IMR-90 (cell line): Measurements from ENCODE around the gene PLA2G2C. TPM values are rescaled to one million over a fixed set of nuclear protein-coding genes. Genes with fewer than 3 reads are reported as not detected.

Experiments used
- ATAC-seq: fragments of 200-7000 bp; cut with Tn5 transposase; 2 replicates; pipeline ENCODE4 v1.9.1; 2020; ENCODE audit warnings: low read depth, mild to moderate bottlenecking, moderate library complexity
- BruUV-seq: library from RNA; stranded (reverse); fragments of 400-500 nt; replicated peaks from 2 replicates; lab custom pipeline; 2021; lab: Mats Ljungman, UMichigan
- CTCF ChIA-PET: fragments of 300-600 bp; formaldehyde crosslinking; extraction: SDS; loops from one replicate; lab custom pipeline; 2021; ENCODE audit warnings: antibody characterized with exemption; lab: Yijun Ruan, JAX
- POLR2A ChIA-PET: fragments of 300-600 bp; sonication (Branson Sonifier 250); formaldehyde crosslinking; loops from one replicate; lab custom pipeline; 2022; ENCODE audit warnings: antibody characterized with exemption; ENCODE audit not compliant: unreplicated experiment; lab: Charles Lee
- DNase-seq: peaks from one replicate; pipeline ENCODE4 v3.0.0; 2013
- H2AFZ ChIP-seq: replicated peaks from 2 replicates; pipeline ENCODE3; 2013; ENCODE audit warnings: low read length, mild to moderate bottlenecking; ENCODE audit not compliant: poor library complexity
- H2AK5ac ChIP-seq: 2 replicates; pipeline ENCODE4 v1.6.1; 2013; ENCODE audit warnings: low read depth, low read length, inconsistent platforms
- H2AK9ac ChIP-seq: replicated peaks from 2 replicates; pipeline ENCODE3; 2013; ENCODE audit warnings: mild to moderate bottlenecking, low read depth, low read length, moderate library complexity; ENCODE audit not compliant: poor library complexity
- H2BK120ac ChIP-seq: 2 replicates; pipeline ENCODE4 v1.6.1; 2013; ENCODE audit warnings: low read depth, low read length, inconsistent platforms
- H2BK15ac ChIP-seq: 3 replicates; pipeline ENCODE4 v1.6.1; 2013; ENCODE audit warnings: low read depth, low read length, inconsistent platforms
- H2BK20ac ChIP-seq: 2 replicates; pipeline ENCODE4 v1.6.1; 2013; ENCODE audit warnings: low read depth, mild to moderate bottlenecking, inconsistent platforms, low read length, moderate library complexity
- H2BK5ac ChIP-seq: 2 replicates; pipeline ENCODE4 v1.6.1; 2013; ENCODE audit warnings: mild to moderate bottlenecking, low read depth, low read length, inconsistent platforms; ENCODE audit not compliant: poor library complexity, severe bottlenecking
- H3K14ac ChIP-seq: replicated peaks from 2 replicates; pipeline ENCODE4 v1.6.1; 2013; ENCODE audit warnings: low read depth, low read length, inconsistent platforms
- H3K18ac ChIP-seq: 2 replicates; pipeline ENCODE4 v1.6.1; 2013; ENCODE audit warnings: low read depth, low read length, control low read depth
- H3K23ac ChIP-seq: 2 replicates; pipeline ENCODE4 v1.6.1; 2013; ENCODE audit warnings: low read depth, low read length, inconsistent platforms
- H3K27ac ChIP-seq: 2 replicates; pipeline ENCODE4 v1.5.1; 2013; ENCODE audit warnings: mild to moderate bottlenecking, control low read depth, low read length; ENCODE audit not compliant: insufficient read depth
- H3K27me3 ChIP-seq: 2 replicates; pipeline ENCODE4 v1.6.1; 2013; ENCODE audit warnings: low read length; ENCODE audit not compliant: control insufficient read depth, insufficient read depth
- H3K36me3 ChIP-seq: 2 replicates; pipeline ENCODE4 v1.6.1; 2013; ENCODE audit warnings: low read length, mixed read lengths; ENCODE audit not compliant: control insufficient read depth, insufficient read depth
- H3K4ac ChIP-seq: 2 replicates; pipeline ENCODE4 v1.6.1; 2013; ENCODE audit warnings: low read depth, low read length, inconsistent platforms
- H3K4me1 ChIP-seq: 2 replicates; pipeline ENCODE4 v1.6.1; 2013; ENCODE audit warnings: low read length, mixed read lengths; ENCODE audit not compliant: control insufficient read depth, insufficient read depth
- H3K4me2 ChIP-seq: 2 replicates; pipeline ENCODE4 v1.6.1; 2013; ENCODE audit warnings: low read depth, mild to moderate bottlenecking, control low read depth, low read length, moderate library complexity
- H3K4me3 ChIP-seq: 2 replicates; pipeline ENCODE4 v1.5.1; 2013; ENCODE audit warnings: low read depth, mild to moderate bottlenecking, control low read depth, low read length, moderate library complexity; ENCODE audit not compliant: insufficient read depth
- H3K56ac ChIP-seq: 2 replicates; pipeline ENCODE4 v1.6.1; 2013; ENCODE audit warnings: low read length, inconsistent platforms; ENCODE audit not compliant: insufficient read depth; ENCODE audit errors: extremely low read depth
- H3K79me1 ChIP-seq, 2 experiments: 2 replicates each; pipeline ENCODE4 v1.6.1; 2013; ENCODE audit warnings: low read length in 2 of 2, inconsistent platforms in 1 of 2, low read depth in 1 of 2
- H3K9ac ChIP-seq: 2 replicates; pipeline ENCODE4 v1.6.1; 2013; ENCODE audit warnings: low read depth, low read length, control low read depth
- H3K9me1 ChIP-seq: 2 replicates; pipeline ENCODE4 v1.6.1; 2013; ENCODE audit warnings: low read length, inconsistent platforms; ENCODE audit not compliant: insufficient read depth
- H3K9me3 ChIP-seq: 2 replicates; pipeline ENCODE4 v1.6.1; 2013; ENCODE audit warnings: low read length; ENCODE audit not compliant: control insufficient read depth, insufficient read depth
- H4K20me1 ChIP-seq: 2 replicates; pipeline ENCODE4 v1.6.1; 2013; ENCODE audit warnings: low read length, inconsistent platforms; ENCODE audit not compliant: insufficient read depth
- H4K5ac ChIP-seq: 2 replicates; pipeline ENCODE4 v1.6.1; 2013; ENCODE audit warnings: mild to moderate bottlenecking, low read depth, low read length, control low read depth
- H4K8ac ChIP-seq, 2 experiments: 2 replicates each; pipeline ENCODE4 v1.6.1; 2013; ENCODE audit warnings: low read depth in 2 of 2, low read length in 2 of 2, control low read depth in 1 of 2, inconsistent platforms in 1 of 2
- H4K91ac ChIP-seq: 2 replicates; pipeline ENCODE4 v1.6.1; 2013; ENCODE audit warnings: low read depth, low read length, inconsistent platforms; ENCODE audit not compliant: insufficient read depth
- BHLHE40 ChIP-seq: fragments of 150-350 bp; IDR thresholded peaks from 2 replicates; pipeline ENCODE4 v1.6.1; 2016; ENCODE audit warnings: mild to moderate bottlenecking, low read depth, low read length
- CEBPB ChIP-seq: IDR thresholded peaks from 2 replicates; pipeline ENCODE4 v1.6.1; 2012; ENCODE audit warnings: low read depth, low read length, improper control_type of control experiment
- FOS ChIP-seq: fragments of 150-350 bp; IDR thresholded peaks from 2 replicates; pipeline ENCODE4 v1.6.1; 2016; ENCODE audit warnings: low read depth, low read length
- MAFK ChIP-seq: IDR thresholded peaks from 2 replicates; pipeline ENCODE4 v1.6.1; 2012; ENCODE audit warnings: low read depth, low read length, improper control_type of control experiment
- MXI1 ChIP-seq: IDR thresholded peaks from 2 replicates; pipeline ENCODE4 v1.6.1; 2012; ENCODE audit warnings: low read depth, mild to moderate bottlenecking, low read length, moderate library complexity, borderline replicate concordance
- NFE2L2 ChIP-seq: fragments of 150-350 bp; IDR thresholded peaks from 2 replicates; pipeline ENCODE4 v1.6.1; 2016; ENCODE audit warnings: low read depth, mild to moderate bottlenecking, low read length
- POLR2A ChIP-seq: IDR thresholded peaks from 2 replicates; pipeline ENCODE4 v1.6.1; 2012; ENCODE audit warnings: mild to moderate bottlenecking, low read depth, low read length
- RAD21 ChIP-seq: IDR thresholded peaks from 2 replicates; pipeline ENCODE4 v1.6.1; 2012; ENCODE audit warnings: low read length, improper control_type of control experiment
- RCOR1 ChIP-seq: IDR thresholded peaks from 2 replicates; pipeline ENCODE4 v1.6.1; 2012; ENCODE audit warnings: mild to moderate bottlenecking, low read length, improper control_type of control experiment; ENCODE audit not compliant: insufficient replicate concordance
- SMC3 ChIP-seq: fragments of 150-350 bp; IDR thresholded peaks from 2 replicates; pipeline ENCODE4 v1.6.1; 2016; ENCODE audit warnings: low read depth, mild to moderate bottlenecking, antibody characterized with exemption, low read length, moderate library complexity
- WGBS, 2 experiments: methylation state at CpG; one replicate each; pipeline versions ENCODE4 v1.1.5 to v1.1.7; 2013; ENCODE audit warnings: missing lambda C conversion rate in 2 of 2; ENCODE audit not compliant: insufficient read length in 1 of 2; ENCODE audit errors: extremely low coverage in 2 of 2; 5-methylcytosine and 5-hydroxymethylcytosine counted together
- dilution Hi-C: fragments of 300-500 bp; cut with HindIII; formaldehyde crosslinking; loops from one replicate; pipeline ENCODE4 v1.14.3; 2018; ENCODE audit warnings: low sequenced_read_pairs; ENCODE audit not compliant: unreplicated experiment
- in situ Hi-C: fragments of 300-500 bp; cut with MboI; formaldehyde crosslinking; loops from 3 replicates; pipeline ENCODE4 v1.14.3; 2019; ENCODE audit warnings: low sequenced_read_pairs, inconsistent platforms, mixed read lengths
- intact Hi-C: fragments of 100-400 bp; cut with micrococcal nuclease; formaldehyde crosslinking; loops from 2 replicates; pipeline ENCODE4 v1.10.0; 2022
- polyA plus RNA-seq, 3 experiments: library from polyadenylated mRNA; depleted of rRNA; stranded (reverse); fragments of >200 nt; gene quantifications; 2 replicates each; pipeline ENCODE4 v1.2.3, GENCODE V29; 2012; ENCODE audit warnings: low replicate concordance in 1 of 3
- total RNA-seq: library from RNA; depleted of rRNA; stranded (reverse); fragments of >200 nt; gene quantifications from 2 replicates; pipeline ENCODE4 v1.2.3, GENCODE V29; 2012
- TF ChIP-seq, protein P1 (sequence below): fragments of 150-350 bp; IDR thresholded peaks from 2 replicates; pipeline ENCODE4 v1.6.1; 2017; ENCODE audit warnings: mild to moderate bottlenecking, antibody characterized with exemption, low read length, low read depth

The PLA2G2C gene
- total and polyA plus RNA-seq, 2 of the 4 experiments (the other 2 are of a cell fraction): not detected

DNA sequence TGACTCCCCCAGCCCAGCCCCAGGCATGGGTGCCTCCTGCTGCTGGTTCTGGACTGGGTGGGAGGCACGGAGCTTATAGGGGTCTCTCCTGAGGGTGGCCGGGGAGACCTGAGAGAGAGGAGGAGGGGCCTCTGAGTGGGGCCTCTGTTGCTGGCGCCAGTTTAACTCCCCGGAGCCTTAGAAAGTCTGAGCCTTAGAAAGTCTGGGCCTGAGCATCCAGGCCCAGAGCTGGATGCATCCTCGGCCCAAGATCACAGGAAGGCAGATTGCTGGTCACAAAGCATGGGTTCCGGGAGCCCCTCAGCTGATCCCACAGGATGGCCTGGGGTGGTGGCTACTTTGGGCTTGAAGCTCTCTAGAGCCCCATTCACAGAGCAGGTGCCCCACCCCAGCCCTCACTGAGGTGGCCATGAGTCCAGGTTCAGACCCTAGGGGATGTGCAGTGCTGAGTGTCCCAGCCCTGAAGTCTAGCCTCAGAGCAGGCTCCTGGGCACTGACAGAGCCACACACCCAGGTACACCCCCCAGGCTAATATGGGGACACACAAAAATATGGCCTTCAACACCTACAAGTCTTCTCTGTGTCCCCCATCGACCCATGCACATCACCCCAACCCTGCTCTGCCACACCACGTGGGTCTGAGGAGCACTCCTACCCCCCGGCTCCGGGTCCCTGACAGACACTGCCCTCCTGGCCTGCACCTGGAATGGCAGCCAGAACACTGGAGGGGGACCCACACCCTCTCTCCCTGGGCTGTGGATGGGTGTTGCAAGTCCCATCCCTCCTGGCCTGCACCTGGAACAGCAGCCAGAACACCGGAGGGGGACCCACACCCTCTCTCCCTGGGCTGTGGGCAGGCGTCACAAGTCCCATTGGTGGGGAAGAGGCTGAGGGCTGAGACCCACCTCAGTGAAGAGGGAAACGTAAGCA, 37.5 kb downstream of the PLA2G2C start:
- ChIA-PET CTCF (interaction anchor here (1.0 kb wide), 1 partner anchor 230 kb away, joined by 3 read pairs; no protein-coding TSS in a partner anchor), POLR2A (no interaction called here)
- Histone ChIP-seq H3K27me3 (peaks cover 21% of the 10 kb centered on the region), H3K23ac (no peak overlapping the region), H3K4ac (no peak overlapping the region), H2AK5ac (no peak overlapping the region), H2BK5ac (no peak overlapping the region), H4K8ac (no peak overlapping the region), H2BK20ac (no peak overlapping the region), H3K27ac (no peak overlapping the region), H2AFZ (no peak overlapping the region), H2AK9ac (no peak overlapping the region), H3K4me2 (no peak overlapping the region), H3K9me3 (no peaks in the 10 kb centered on the region), H3K36me3 (no peaks in the 10 kb centered on the region), H3K4me1 (peaks cover 3% of the 10 kb centered on the region; the same call in 1 of the 2 replicates), H3K56ac (no peak overlapping the region), H4K20me1 (no peaks in the 10 kb centered on the region), H4K91ac (no peak overlapping the region), H3K9ac (no peak overlapping the region), H2BK120ac (no peak overlapping the region), H4K5ac (no peak overlapping the region), H3K18ac (no peak overlapping the region), H2BK15ac (no peak overlapping the region), H3K14ac (no peak overlapping the region), H3K79me1 (no peaks in the 10 kb centered on the region), H3K4me3 (no peak overlapping the region), H3K9me1 (no peaks in the 10 kb centered on the region)
- 69% methylated on average over 2 of the region's 13 CpGs; no CpG with 5 or more reads in 1 of the 2 experiments for WGBS, 2 experiments
- TF ChIP-seq SMC3 (no peak), FOS (no peak), RCOR1 (no peak), MXI1 (no peak), MAFK (no peak), NFE2L2 (no peak), RAD21 (no peak), CEBPB (no peak), BHLHE40 (no peak), POLR2A (no peak)
- TF ChIP-seq, protein P1, sequence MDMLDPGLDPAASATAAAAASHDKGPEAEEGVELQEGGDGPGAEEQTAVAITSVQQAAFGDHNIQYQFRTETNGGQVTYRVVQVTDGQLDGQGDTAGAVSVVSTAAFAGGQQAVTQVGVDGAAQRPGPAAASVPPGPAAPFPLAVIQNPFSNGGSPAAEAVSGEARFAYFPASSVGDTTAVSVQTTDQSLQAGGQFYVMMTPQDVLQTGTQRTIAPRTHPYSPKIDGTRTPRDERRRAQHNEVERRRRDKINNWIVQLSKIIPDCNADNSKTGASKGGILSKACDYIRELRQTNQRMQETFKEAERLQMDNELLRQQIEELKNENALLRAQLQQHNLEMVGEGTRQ: no peak
- in situ Hi-C loops (no loop called here), intact Hi-C loops (no loop called here), dilution Hi-C loops (no loop called here)
- DNase-seq: no peak
- no TSS peak for BruUV-seq
- ATAC-seq: no peak
